ENCODE measurements around the gene KRT4. TPM values are rescaled to one million over a fixed set of nuclear protein-coding genes. Genes with fewer than 3 reads are reported as not detected.

The KRT4 gene
- total RNA-seq, 4 donors from 2014 or later = not detected

GRCh38 chr12:52836042-52836466 lies 22.1 kb upstream of the KRT4 start:
- no peaks in the 10 kb centered on the region for H3K4me1 ChIP-seq
- no peaks in the 10 kb centered on the region for H3K9me3 ChIP-seq
- H3K36me3 ChIP-seq = no peaks in the 10 kb centered on the region
- TF ChIP-seq EP300 (IDR thresholded peaks at IDR 0.05) (no peak), POLR2A (IDR thresholded peaks at IDR 0.05) (no peak)
- TF ChIP-seq, protein P1, sequence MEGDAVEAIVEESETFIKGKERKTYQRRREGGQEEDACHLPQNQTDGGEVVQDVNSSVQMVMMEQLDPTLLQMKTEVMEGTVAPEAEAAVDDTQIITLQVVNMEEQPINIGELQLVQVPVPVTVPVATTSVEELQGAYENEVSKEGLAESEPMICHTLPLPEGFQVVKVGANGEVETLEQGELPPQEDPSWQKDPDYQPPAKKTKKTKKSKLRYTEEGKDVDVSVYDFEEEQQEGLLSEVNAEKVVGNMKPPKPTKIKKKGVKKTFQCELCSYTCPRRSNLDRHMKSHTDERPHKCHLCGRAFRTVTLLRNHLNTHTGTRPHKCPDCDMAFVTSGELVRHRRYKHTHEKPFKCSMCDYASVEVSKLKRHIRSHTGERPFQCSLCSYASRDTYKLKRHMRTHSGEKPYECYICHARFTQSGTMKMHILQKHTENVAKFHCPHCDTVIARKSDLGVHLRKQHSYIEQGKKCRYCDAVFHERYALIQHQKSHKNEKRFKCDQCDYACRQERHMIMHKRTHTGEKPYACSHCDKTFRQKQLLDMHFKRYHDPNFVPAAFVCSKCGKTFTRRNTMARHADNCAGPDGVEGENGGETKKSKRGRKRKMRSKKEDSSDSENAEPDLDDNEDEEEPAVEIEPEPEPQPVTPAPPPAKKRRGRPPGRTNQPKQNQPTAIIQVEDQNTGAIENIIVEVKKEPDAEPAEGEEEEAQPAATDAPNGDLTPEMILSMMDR (IDR thresholded peaks at IDR 0.05) = no peak
- H3K27ac ChIP-seq = no peak overlapping the region
- peaks cover 0 to 12% of the 10 kb centered on the region in 2 donors for H3K27me3 ChIP-seq
- no peak overlapping the region for H3K4me3 ChIP-seq
- 70 to 79% methylated on average over 7 of the region's 7 CpGs for WGBS, 2 donors
- DNase-seq (ENCODE audit: low spot score in 2 of 2) = no peak

DNA sequence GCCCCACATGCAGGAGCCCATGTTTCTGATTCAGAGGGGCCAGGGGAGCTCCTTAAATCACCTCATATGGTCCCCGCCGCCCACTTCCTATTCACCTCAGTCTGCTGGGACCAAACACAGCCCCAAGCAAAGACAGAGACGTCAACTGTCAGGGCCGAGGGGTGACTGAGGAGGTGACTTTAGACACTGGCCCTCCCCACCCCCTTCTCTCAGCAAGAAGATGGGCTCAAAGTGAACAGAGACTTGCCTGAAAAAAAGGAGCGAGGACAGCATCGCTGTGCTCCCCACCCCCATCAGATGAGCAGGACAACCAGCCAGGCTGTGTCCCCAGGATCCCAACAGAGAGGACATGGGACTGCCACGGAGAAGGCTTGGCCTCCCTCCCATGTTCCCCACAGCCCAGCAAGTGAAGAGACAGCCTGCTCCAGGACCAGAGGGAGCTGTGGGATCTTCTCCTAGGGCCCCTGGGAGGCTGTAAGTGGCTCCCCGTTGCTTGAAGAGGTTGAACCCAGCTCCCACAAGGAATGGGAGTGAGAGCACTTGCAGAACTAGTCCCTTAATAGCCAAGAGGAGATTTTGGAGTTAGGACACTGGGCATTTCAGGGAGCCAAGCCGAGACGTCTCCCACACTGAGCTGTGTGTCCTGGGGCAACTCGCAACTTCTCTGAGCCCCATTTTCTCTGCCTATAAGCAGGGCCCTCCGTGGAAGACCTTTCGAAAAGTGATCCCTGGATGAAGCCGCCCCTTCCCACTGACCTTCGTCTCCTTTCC lies 21.5 kb upstream of the KRT4 start:
- Histone ChIP-seq H3K4me1 (no peaks in the 10 kb centered on the region), H3K27me3 (peaks cover 0 to 12% of the 10 kb centered on the region in 2 donors), H3K9me3 (no peaks in the 10 kb centered on the region), H3K4me3 (no peak overlapping the region), H3K27ac (no peak overlapping the region), H3K36me3 (no peaks in the 10 kb centered on the region)
- WGBS, 2 donors = 78 to 80% methylated on average over 14 to 15 of the region's 15 CpGs
- no peak for DNase-seq (ENCODE audit: low spot score in 2 of 2)
- no peak for TF ChIP-seq POLR2A (IDR thresholded peaks at IDR 0.05)
- TF ChIP-seq EP300 (IDR thresholded peaks at IDR 0.05) = no peak
- TF ChIP-seq, protein P1 (IDR thresholded peaks at IDR 0.05) = no peak

GRCh38 chr12:52834727-52835001 lies 20.7 kb upstream of the KRT4 start:
- Histone ChIP-seq H3K9me3 (no peaks in the 10 kb centered on the region), H3K4me1 (no peaks in the 10 kb centered on the region), H3K27ac (no peak overlapping the region), H3K36me3 (no peaks in the 10 kb centered on the region), H3K27me3 (peaks cover 0 to 12% of the 10 kb centered on the region in 2 donors), H3K4me3 (no peak overlapping the region)
- no peak for DNase-seq (ENCODE audit: low spot score in 2 of 2)
- TF ChIP-seq POLR2A (IDR thresholded peaks at IDR 0.05) = no peak
- TF ChIP-seq EP300 (IDR thresholded peaks at IDR 0.05) = no peak
- TF ChIP-seq, protein P1 (IDR thresholded peaks at IDR 0.05) = no peak
- WGBS, 2 donors = 57 to 70% methylated on average over 4 of the region's 4 CpGs

DNA sequence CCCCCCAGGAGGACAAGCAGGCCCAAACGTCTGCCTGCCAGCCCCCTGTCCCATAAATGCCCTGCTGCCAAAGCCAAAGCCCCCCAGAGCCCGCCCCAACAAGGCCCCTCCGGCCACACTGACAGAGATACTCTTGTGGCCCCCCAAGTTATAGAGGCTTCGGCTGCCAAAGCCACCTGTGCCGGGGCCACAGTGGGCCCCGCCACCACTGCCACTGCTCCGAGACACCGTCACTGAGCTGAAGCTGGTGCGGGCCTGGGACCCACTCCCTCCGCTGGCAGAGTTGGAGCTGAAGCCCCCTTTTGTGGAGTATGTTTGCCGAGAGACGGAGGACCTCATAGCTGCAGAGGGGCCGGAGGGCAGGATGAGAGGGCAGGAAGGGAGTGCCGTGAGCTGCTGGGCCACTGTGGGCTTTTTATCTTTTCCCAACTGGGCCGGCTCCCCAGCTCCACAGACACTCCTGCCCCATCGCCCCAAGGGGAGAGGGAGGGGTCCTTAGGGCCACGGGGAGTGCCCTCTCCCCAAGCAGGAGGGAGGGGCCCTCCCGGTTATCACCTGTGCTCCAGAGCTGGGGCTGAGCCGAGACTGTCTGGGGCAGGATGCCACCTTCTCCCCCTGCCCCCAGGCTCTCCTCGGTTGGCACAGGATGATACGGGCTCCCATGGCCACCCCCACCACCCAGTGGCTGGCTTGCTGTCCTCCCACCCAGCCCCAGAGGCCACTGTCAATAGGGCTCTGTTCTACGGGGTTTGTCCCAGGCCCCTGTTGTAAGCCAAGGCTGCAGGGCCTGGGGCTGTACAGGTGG lies 20.2 kb upstream of the KRT4 start, which contains the start of gene KRT79:
Gene KRT79 (minus strand): TSS at position 390 of the 805 bp plus-strand sequence. CDS start 51 bp downstream, at position 339.
- H3K4me3 ChIP-seq = no peak within 1 kb of the TSS
- WGBS, 2 donors = 69 to 86% methylated on average over 14 to 16 of the region's 22 CpGs
- H3K36me3 ChIP-seq = no peaks in the 10 kb centered on the region
- H3K4me1 ChIP-seq = no peaks in the 10 kb centered on the region
- H3K27me3 ChIP-seq = peaks cover 0 to 12% of the 10 kb centered on the region in 2 donors
- H3K27ac ChIP-seq = no peak within 1 kb of the TSS
- DNase-seq (ENCODE audit: low spot score in 2 of 2) = no peak
- no peaks in the 10 kb centered on the region for H3K9me3 ChIP-seq
- no peak for TF ChIP-seq POLR2A (IDR thresholded peaks at IDR 0.05)
- no peak for TF ChIP-seq EP300 (IDR thresholded peaks at IDR 0.05)
- TF ChIP-seq, protein P1 (IDR thresholded peaks at IDR 0.05) = no peak

Measured in tibial nerve (tissue), 4 donors.